ENCODE measurements around the gene CENPW. TPM values are rescaled to one million over a fixed set of nuclear protein-coding genes. Genes with fewer than 3 reads are reported as not detected.

Gene CENPW
- total RNA-seq, 4 donors from 2014 or later, result 2.2 TPM; not detected in 3

GRCh38 chr6:126383203-126383602, 43.3 kb downstream of the CENPW start:
- H3K9me3 ChIP-seq, result no peaks in the 10 kb centered on the region
- intact Hi-C loops (cut with DNase I; ENCODE audit: low total_unique reads), result no loop called here
- no peaks in the 10 kb centered on the region for H3K27me3 ChIP-seq
- DNase-seq, result no peak
- TF ChIP-seq POLR2A (IDR thresholded peaks at IDR 0.05), result no peak
- TF ChIP-seq POLR2AphosphoS5 (IDR thresholded peaks at IDR 0.05), result no peak
- no peak for TF ChIP-seq CTCF (IDR thresholded peaks at IDR 0.05)
- no peak for TF ChIP-seq EP300 (IDR thresholded peaks at IDR 0.05; ENCODE audit: low read depth)
- no peak overlapping the region for H3K4me3 ChIP-seq
- no peaks in the 10 kb centered on the region for H3K36me3 ChIP-seq
- peaks cover 0 to 3% (median 1%) of the 10 kb centered on the region in 4 donors for H3K4me1 ChIP-seq
- in situ Hi-C loops (cut with MboI; ENCODE audit: low pct_ligation_motif_present in 1 of 4, low pct_unique_long_range_greater_than_20kb in 1 of 4, low sequenced_read_pairs in 3 of 4), result no loop called here
- H3K27ac ChIP-seq, result no peak overlapping the region

GRCh38 chr6:126385536-126385935, 45.6 kb downstream of the CENPW start:
- WGBS, 2 donors (ENCODE audit: low coverage in 1 of 2), result 96 to 100% methylated on average over 1 of the region's 1 CpG
- intact Hi-C loops (cut with DNase I; ENCODE audit: low total_unique reads), result no loop called here

DNA sequence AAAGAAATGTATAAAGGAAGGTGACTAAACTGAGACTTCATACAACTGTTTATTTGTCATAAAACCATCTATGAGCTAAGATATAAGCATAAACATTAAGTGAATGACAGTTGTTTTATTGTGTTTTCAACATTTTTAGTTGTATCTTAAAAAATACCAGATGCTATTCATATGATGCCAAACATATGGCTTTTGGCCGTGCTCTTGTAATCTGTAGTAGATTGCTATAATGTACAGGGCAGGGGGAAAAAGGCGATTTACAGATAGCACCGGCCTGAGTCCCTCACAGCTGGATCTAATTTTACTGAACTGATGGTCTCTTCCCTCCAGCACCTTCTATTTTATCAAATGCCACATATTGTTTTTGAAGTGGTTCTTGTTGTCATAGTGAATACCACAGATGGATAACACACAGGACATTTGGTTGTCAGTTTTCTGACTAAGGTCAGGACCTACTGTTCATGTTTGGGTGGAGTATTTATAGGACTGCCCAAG, 48.2 kb downstream of the CENPW start:
- 85% methylated on average over 3 of the region's 3 CpGs; no CpG with 5 or more reads in 1 of the 2 donors for WGBS, 2 donors (ENCODE audit: low coverage in 1 of 2)
- no peaks in the 10 kb centered on the region for H3K27me3 ChIP-seq
- no peak overlapping the region for H3K4me3 ChIP-seq
- H3K9me3 ChIP-seq, result peaks cover 0 to 3% of the 10 kb centered on the region in 2 donors
- intact Hi-C loops (cut with DNase I; ENCODE audit: low total_unique reads) (no loop called here), in situ Hi-C loops (cut with MboI; ENCODE audit: low pct_ligation_motif_present in 1 of 4, low pct_unique_long_range_greater_than_20kb in 1 of 4, low sequenced_read_pairs in 3 of 4) (no loop called here)
- no peaks in the 10 kb centered on the region for H3K4me1 ChIP-seq
- no peak for DNase-seq
- no peak overlapping the region for H3K27ac ChIP-seq
- H3K36me3 ChIP-seq, result no peaks in the 10 kb centered on the region
- no peak for TF ChIP-seq CTCF (IDR thresholded peaks at IDR 0.05)
- TF ChIP-seq EP300 (IDR thresholded peaks at IDR 0.05; ENCODE audit: low read depth), result no peak
- no peak for TF ChIP-seq POLR2A (IDR thresholded peaks at IDR 0.05)
- no peak for TF ChIP-seq POLR2AphosphoS5 (IDR thresholded peaks at IDR 0.05)

More at GRCh38 chr6:126385536-126385935, 45.6 kb downstream of the CENPW start:
- TF ChIP-seq POLR2AphosphoS5 (IDR thresholded peaks at IDR 0.05) (no peak), CTCF (IDR thresholded peaks at IDR 0.05) (no peak), POLR2A (IDR thresholded peaks at IDR 0.05) (no peak), EP300 (IDR thresholded peaks at IDR 0.05; ENCODE audit: low read depth) (no peak)
- Histone ChIP-seq H3K27ac (no peak overlapping the region), H3K4me1 (peaks cover 0 to 3% (median under 1%) of the 10 kb centered on the region in 4 donors), H3K9me3 (no peaks in the 10 kb centered on the region), H3K27me3 (no peaks in the 10 kb centered on the region), H3K4me3 (no peak overlapping the region), H3K36me3 (no peaks in the 10 kb centered on the region)
- in situ Hi-C loops (cut with MboI; ENCODE audit: low pct_ligation_motif_present in 1 of 4, low pct_unique_long_range_greater_than_20kb in 1 of 4, low sequenced_read_pairs in 3 of 4), result no loop called here
- DNase-seq, result no peak

GRCh38 chr6:126396131-126396530, 56.2 kb downstream of the CENPW start:
- intact Hi-C loops (cut with DNase I; ENCODE audit: low total_unique reads), result no loop called here
- TF ChIP-seq EP300 (IDR thresholded peaks at IDR 0.05; ENCODE audit: low read depth) (no peak), CTCF (IDR thresholded peaks at IDR 0.05) (no peak), POLR2AphosphoS5 (IDR thresholded peaks at IDR 0.05) (no peak), POLR2A (IDR thresholded peaks at IDR 0.05) (no peak)
- peaks cover 0 to 3% of the 10 kb centered on the region in 2 donors for H3K9me3 ChIP-seq
- 63 to 71% methylated on average over 2 of the region's 2 CpGs for WGBS, 2 donors (ENCODE audit: low coverage in 1 of 2)
- no peak overlapping the region for H3K4me3 ChIP-seq
- no peak for DNase-seq
- H3K27me3 ChIP-seq, result no peaks in the 10 kb centered on the region
- H3K4me1 ChIP-seq, result no peaks in the 10 kb centered on the region
- H3K27ac ChIP-seq, result no peak overlapping the region
- in situ Hi-C loops (cut with MboI; ENCODE audit: low pct_ligation_motif_present in 1 of 4, low pct_unique_long_range_greater_than_20kb in 1 of 4, low sequenced_read_pairs in 3 of 4), result no loop called here
- no peaks in the 10 kb centered on the region for H3K36me3 ChIP-seq

All from transverse colon (tissue), 4 donors.